Stromal cell of bone marrow (primary cell): ENCODE results near the gene PSEN2.
"Not testable (repeated sequence)": the region's sequence is repeated elsewhere in the genome, so short reads cannot be mapped to it uniquely, and the experiment has no call there.

Experiments
- DNase-seq: peaks from one replicate; pipeline ENCODE4 v3.0.0-alpha.2; 2012; ENCODE audit warnings: low read depth

PSEN2 gene

GRCh38 chr1:226870401-226871279 is at the start of gene PSEN2:
Gene PSEN2, plus strand, starts transcription at chr1:226870616. Its CDS starts 11,292 bp downstream, at chr1:226881908.
- no peak for DNase-seq

DNA sequence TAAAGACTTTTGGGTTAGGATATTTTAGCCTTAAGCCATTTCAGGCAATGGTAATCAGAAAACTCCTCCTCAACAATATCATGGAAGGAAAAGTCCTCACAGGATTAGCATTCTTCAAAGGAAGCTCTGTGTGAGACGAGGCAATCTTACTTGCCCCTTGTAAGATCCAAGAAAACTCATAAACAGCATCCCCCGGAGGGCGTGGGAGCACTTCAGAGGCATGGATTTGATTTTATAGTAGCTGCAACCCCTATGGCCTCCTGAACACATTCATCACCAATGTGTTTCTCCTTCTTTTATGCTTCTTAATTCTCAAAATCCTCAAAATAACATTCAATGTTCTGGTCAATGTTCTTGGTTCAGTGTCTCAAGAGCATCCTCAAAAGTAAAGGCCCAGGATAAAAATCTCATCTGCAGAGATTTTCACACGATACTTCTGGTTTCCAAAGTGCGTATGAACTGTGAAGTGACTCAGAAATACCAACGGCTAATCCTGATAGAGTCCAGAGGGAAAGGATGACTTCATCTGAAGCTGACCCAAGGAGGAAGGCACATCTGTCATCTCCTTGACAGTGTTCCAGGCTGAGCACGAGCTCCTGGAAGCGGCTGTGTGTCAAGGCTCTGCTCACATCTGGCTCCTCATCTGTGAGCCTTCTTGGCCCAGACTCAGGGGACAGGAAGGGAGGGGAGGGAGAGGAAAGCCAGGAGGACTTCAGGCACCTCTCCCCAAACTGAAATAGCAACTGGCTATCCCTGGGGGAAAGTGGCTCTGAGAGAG is 49.3 kb upstream of the PSEN2 start:
- peak; percentile 98 for DNase-seq

DNA sequence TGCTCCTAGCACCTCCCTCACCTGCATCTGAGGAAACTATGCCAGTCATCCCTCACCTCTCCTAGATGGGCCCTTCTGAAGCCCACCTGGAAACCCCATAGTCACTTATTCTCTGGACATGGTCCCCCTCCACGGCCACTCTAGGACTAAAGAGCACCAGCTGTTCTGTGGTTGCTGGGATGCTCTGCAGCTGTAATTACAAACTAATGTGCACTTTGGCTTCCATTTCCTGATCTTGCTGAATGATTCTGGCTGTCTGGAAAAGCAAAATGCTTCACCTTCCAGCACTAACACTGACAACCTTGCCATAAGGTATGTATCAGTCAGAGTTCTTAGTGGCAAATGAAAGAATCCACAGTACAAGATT is 48.7 kb upstream of the PSEN2 start:
- DNase-seq = no peak

DNA sequence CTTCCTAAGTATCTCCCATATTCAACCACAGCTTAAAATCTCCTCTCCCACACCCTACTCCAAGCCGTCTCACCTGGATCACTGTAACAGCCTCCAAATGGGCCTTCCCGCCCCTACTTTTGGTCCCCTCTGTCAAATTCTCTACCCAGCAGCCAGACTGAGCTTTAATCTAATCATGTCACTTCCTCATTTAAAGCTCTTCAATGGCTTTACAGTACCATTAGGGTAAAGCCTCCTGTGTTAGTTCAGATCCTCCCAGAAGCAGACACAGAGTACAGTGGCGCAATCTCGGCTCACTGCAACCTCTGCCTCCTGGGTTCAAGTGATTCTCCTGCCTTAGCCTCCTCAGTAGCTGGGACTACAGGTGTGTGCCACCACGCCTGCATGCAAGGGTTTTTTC is 46.8 kb upstream of the PSEN2 start:
- no peak for DNase-seq

DNA sequence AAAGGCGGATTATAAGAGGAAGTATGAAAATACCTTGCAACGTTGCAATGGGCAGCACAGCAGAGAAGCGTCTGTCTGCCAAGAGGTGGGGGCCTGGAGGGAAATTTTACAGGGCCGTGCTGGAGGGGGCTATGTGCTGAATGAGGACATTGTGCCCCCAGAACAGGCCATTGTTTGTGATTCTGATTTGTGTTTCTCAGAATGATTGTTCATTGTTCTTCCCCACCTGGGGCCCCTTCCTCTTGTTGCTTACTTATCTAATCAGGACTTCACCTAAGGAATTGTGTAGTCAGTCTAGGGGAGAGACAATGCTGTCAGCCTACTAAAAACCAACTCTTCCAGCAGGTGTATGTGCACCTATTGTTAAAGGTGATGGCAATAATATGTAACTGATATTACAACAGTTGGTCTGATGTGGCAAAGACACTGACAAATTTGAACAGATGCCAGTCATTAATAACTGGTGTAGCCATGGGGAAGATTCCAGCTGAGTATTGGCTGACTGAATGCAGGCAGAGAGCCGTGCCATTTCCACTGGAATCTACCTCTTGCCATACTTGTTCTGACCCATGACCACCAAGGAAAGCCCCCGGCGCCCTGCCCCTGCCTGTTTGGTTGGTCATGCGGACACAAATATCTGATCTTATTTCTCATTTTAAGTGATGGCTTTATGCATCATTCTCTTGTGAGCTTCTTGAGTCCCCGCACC is 45.2 kb upstream of the PSEN2 start:
- no peak for DNase-seq

GRCh38 chr1:226825746-226826100 is 44.7 kb upstream of the PSEN2 start:
- no peak for DNase-seq

DNA sequence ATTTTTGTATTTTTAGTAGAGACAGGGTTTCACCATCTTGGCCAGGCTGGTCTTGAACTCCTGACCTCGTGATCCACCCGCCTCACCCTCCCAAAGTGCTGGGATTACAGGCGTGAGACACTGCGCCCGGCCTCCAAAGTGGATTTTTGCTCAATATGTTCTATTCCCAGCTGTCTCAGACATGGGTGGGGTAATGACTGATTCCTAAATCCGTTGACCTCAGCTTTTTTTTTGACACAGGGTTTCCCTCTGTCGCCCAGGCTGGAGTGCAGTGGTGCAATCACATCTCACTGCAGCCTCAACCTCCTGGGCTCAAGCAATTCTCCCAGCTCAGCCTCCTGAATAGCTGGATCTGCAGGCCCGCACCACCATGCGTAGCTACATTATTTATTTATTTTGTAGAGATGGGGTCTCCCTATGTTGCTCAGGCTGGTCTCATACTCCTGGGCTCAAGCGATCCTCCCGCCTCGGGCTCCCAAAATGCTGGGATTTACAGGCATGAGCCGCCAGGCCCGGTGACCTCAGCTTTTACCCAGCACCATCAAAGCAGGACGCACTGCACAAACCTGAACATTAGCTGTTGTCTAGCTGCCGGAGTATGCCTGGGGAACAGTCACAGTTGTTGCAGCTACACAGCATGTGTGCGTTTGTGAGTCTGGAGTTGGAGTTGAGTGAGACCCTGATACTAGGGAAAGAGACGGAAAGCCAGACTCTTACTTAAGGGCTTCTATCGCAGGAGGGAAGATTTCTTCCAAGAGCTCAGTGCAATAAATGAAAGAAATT is 43.7 kb upstream of the PSEN2 start:
- no peak for DNase-seq

DNA sequence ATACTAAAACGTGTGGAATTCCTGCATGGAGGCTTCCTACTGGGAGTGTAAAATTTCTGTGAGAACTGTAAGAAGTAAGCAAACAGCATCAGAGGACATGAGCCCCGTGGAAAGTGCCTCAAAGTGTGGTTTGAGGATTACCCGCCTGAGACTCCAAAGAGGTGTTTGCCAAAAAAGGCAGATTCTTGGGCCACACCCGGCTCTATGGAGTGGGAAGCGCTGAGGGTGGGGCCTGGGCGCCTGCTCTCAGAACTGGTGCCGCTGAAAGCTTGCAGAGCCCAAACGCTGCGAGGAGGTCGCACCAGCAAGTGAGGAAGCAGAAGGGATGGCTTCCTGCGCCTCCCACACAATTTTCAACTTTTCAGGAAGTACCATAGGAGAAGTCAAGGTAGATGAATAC is 43.0 kb upstream of the PSEN2 start:
- DNase-seq = no peak

DNA sequence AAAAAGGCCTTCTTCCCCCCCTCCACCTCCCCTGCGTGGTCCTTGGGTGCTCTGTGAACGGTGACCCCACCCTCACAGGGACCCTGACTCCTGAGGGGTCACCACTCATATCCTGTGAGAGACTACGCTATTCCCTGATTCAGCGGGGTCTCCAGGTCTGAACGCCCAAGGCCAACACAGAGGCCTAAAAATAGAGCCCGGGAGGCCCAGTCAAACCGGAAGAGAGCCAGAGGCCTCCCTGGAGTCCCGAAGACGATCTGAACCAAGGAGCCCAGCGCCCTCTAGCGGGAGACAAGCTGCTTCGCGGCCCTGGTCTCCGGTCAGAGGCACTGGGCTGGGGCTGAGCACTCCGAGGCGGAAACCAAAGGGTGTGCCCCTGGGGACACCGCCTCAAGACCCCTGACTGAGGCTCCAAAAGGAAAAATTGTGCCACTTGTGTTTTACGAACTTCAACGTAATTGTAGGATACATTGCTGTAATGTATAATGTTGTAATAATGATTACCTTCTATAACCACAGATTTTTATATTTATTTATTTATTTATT is 42.4 kb upstream of the PSEN2 start:
- peak; percentile 92 for DNase-seq

DNA sequence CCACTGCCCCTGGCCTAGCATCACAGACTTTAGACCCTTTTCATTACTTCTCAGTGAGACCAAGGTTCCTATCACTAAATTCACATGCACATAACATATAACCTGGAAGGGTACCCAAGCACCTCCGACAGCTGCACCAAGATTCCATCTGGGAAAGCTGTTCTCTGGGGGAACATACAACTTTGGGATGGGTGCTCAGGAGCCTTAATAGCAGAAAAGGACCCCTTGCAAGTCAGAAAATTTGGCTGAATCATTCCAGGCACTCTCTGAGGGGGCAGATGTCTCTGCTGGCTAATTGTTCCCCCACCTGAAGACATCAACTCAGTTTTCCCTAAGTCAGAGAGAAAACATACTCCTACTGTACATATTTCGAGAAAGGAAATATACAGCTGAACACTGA is 41.3 kb upstream of the PSEN2 start:
- DNase-seq = no peak

DNA sequence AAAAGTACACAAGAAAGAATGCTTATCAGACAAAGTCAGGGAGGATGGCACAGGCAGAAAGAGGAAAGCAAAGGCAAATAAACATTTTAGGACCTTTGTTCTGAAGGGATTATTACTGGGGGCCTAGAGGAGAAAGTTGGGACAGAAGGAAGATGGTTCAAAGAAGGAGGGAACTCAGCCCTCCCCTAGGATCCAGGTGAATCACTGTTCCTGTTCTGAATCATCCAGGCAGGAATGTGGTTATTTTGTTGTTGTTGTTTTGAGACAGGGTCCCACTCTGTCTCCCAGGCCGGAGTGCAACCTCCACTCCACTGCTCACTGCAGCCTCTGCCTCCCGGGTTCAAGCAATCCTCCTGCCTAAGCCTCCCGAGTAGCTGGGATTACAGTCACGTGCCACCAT is 38.5 kb upstream of the PSEN2 start:
- no peak for DNase-seq

DNA sequence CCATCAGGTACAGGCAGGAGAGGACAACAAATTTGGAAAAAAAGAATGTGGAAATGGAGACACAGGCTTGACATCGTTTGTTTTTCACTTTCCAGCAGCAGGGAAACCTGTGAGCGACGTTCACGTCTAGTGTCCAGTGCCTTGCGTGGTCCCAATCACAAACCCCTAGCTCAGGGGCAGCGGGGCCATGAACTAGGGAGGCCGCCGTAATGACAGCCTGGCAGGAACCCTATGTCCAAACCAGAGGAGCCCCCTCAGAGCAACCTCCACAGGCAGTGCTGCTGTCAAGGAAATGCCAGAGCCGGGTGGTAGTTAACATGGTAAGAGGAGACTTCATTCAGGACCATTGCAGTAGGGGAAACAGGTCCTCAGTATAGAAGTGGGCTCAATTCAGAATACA is 37.8 kb upstream of the PSEN2 start:
- no peak for DNase-seq

GRCh38 chr1:226834179-226834578 is 36.2 kb upstream of the PSEN2 start:
- not testable (repeated sequence) for DNase-seq

DNA sequence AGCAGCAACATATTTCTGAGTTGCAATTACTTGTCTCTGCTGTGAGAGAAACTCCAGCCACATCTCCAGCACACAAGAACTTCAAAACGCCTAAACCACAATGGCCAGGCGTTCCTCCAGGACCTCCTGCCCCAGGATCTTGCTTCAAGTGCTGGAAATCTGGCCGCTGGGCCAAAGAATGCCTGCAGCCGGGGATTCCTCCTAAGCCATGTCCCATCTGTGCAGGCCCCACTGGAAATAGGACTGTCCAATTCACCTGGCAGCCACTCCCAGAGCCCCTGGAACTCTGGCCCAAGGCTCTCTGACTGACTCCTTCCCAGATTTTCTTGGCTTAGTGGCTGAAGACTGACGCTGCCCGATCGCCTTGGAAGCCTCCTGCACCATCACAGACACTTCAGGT is 35.0 kb upstream of the PSEN2 start:
- not testable (repeated sequence) for DNase-seq

DNA sequence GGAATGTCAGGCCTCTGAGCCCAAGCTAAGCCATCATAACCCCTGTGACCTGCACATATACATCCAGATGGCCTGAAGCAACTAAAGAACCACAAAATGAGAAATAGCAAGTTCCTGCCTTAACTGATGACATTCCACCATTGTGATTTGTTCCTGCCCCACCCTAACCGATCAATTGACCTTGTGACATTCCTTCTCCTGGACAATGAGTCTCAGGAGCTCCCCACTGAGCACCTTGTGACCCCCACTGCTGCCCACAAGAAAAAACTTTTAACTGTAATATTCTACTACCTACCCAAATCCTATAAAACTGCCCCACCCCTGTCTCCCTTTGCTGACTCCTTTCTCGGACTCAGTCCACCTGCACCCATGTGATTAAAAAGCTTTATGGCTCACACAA is 32.5 kb upstream of the PSEN2 start:
- DNase-seq = not testable (repeated sequence)

GRCh38 chr1:226838456-226838855 is 32.0 kb upstream of the PSEN2 start:
- no peak for DNase-seq

- DNase-seq = no peak
These were observed 24.8 kb upstream of the PSEN2 start for GRCh38 chr1:226845624-226846023.

GRCh38 chr1:226846786-226847185 is 23.6 kb upstream of the PSEN2 start:
- no peak for DNase-seq

GRCh38 chr1:226854548-226854947 is 15.9 kb upstream of the PSEN2 start:
- DNase-seq = not testable (repeated sequence)

DNA sequence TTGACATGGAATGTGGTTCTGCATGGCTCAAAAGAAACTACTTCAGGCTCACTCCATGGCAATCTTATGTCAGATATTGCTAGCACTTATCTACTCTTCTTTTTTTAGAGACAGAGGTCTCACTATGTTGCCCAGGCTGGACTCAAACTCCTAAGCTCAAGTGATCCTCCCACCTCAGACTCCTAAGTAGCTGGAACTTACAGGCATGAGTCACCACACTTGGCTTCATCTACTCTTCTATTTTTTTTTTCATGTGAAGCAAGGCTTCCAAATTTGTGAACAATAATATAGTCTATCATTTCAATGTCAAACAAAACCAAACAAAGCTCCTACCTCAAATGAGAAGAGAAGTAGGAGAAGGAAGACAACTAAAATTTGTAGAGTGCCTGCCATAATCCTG is 7.5 kb upstream of the PSEN2 start:
- DNase-seq = peak; percentile 62

DNA sequence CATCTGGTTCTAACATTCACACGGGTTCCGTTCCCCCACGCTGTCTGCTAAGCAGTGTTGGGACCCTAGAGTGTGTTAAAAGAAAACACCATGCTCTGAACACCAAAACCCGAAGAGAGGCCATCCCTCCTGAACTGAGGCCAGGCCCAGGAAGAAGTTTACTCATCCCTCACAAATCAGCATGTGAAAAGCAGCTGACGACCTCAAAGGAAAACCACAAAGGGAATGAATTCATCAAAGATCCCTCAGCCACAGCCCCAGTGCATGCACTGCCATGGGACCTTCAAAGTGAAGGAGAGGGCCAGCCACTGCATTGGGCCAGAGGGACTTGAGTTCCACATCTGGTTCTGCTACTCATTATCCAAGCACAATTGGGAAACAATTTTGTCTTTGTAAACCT is 7.0 kb upstream of the PSEN2 start:
- peak; percentile 81 for DNase-seq

GRCh38 chr1:226864311-226864710 is 6.1 kb upstream of the PSEN2 start:
- DNase-seq = no peak
